Progenitor cell of endocrine pancreas (in vitro differentiated cells): ENCODE data around the gene REL. TPM values are rescaled to one million over a fixed set of nuclear protein-coding genes. Genes with fewer than 3 reads are reported as not detected.

ENCODE experiments used
- DNase-seq: peaks from one replicate; pipeline ENCODE4 v3.0.0; 2021; ENCODE audit warnings: low spot score; ENCODE audit not compliant: unreplicated experiment
- H3K27ac Mint-ChIP-seq: 2 replicates; pipeline ENCODE4 v1.8.0; 2021; ENCODE audit warnings: mild to moderate bottlenecking, moderate library complexity, mixed read lengths
- H3K27me3 Mint-ChIP-seq: 2 replicates; pipeline ENCODE4 v1.8.0; 2021; ENCODE audit warnings: mixed read lengths
- H3K36me3 Mint-ChIP-seq: 2 replicates; pipeline ENCODE4 v1.8.0; 2022; ENCODE audit warnings: mixed read lengths; ENCODE audit not compliant: insufficient read depth
- H3K4me1 Mint-ChIP-seq: 2 replicates; pipeline ENCODE4 v1.8.0; 2021; ENCODE audit warnings: low read depth, mixed read lengths
- H3K4me3 Mint-ChIP-seq: 2 replicates; pipeline ENCODE4 v1.8.0; 2021; ENCODE audit warnings: low read depth, mild to moderate bottlenecking, moderate library complexity, mixed read lengths
- H3K9me3 Mint-ChIP-seq: 2 replicates; pipeline ENCODE4 v1.8.0; 2021; ENCODE audit warnings: low read depth, mixed read lengths
- total RNA-seq: library from RNA; stranded (reverse); gene quantifications from 2 replicates; pipeline ENCODE4 v1.2.1, GENCODE V29; 2021
- TF ChIP-seq, protein P1 (sequence below): fragments of 200-600 bp; sonication (generic); IDR thresholded peaks from one replicate; pipeline ENCODE4 v1.5.0; 2021; ENCODE audit warnings: antibody characterized with exemption, mild to moderate bottlenecking; ENCODE audit not compliant: unreplicated experiment

The REL gene
- total RNA-seq, 1 donor from 2014 or later: 11.9 TPM

DNA sequence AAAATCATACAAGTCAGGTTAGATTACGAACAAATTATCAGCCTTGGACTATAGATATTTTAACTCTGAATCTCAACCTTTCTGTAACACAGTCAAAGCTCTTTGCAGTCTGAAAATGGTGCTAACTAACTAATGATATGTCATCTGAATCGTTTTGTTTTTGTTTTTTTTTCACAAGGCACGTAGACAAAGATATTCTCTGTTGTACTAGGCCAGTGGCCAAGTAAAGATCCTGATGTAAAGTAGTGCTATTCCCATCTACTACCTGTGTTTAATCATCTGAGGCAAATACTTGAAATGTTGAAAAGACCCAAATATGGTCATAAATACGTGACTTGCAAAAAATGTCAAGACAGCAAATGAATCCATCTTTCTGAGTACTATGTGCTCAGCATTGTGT lies 65.7 kb downstream of the REL start:
- Mint-ChIP-seq H3K9me3 (peaks cover 8% of the 10 kb centered on the region), H3K4me3 (no peak overlapping the region), H3K36me3 (peaks cover 12% of the 10 kb centered on the region), H3K27me3 (no peaks in the 10 kb centered on the region), H3K27ac (no peak overlapping the region), H3K4me1 (no peaks in the 10 kb centered on the region)
- DNase-seq: no peak
- TF ChIP-seq, protein P1, sequence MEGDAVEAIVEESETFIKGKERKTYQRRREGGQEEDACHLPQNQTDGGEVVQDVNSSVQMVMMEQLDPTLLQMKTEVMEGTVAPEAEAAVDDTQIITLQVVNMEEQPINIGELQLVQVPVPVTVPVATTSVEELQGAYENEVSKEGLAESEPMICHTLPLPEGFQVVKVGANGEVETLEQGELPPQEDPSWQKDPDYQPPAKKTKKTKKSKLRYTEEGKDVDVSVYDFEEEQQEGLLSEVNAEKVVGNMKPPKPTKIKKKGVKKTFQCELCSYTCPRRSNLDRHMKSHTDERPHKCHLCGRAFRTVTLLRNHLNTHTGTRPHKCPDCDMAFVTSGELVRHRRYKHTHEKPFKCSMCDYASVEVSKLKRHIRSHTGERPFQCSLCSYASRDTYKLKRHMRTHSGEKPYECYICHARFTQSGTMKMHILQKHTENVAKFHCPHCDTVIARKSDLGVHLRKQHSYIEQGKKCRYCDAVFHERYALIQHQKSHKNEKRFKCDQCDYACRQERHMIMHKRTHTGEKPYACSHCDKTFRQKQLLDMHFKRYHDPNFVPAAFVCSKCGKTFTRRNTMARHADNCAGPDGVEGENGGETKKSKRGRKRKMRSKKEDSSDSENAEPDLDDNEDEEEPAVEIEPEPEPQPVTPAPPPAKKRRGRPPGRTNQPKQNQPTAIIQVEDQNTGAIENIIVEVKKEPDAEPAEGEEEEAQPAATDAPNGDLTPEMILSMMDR: no peak

DNA sequence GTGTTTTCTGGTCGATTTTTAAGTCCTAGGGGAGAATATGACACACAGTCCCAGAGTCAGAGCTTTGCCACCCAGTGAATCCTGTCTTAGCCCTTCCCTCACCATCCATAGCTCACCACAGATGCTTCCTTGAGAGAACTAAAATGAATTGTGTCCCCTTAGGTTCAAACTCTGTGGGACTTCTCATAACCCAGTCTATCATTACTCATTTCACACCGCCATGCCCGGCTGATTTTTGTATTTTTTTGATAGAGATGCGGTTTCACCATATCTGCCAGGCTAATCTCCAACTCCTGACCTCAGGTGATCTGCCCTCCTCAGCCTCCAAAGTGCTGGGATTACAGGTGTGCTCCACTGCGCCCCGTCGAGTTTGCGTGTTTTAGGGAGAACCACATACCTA lies 66.8 kb downstream of the REL start:
- H3K36me3 Mint-ChIP-seq: peaks cover 15% of the 10 kb centered on the region
- H3K4me3 Mint-ChIP-seq: no peak overlapping the region
- peaks cover 8% of the 10 kb centered on the region for H3K9me3 Mint-ChIP-seq
- H3K4me1 Mint-ChIP-seq: no peaks in the 10 kb centered on the region
- no peak for DNase-seq
- no peaks in the 10 kb centered on the region for H3K27me3 Mint-ChIP-seq
- TF ChIP-seq, protein P1: no peak
- H3K27ac Mint-ChIP-seq: no peak overlapping the region

DNA sequence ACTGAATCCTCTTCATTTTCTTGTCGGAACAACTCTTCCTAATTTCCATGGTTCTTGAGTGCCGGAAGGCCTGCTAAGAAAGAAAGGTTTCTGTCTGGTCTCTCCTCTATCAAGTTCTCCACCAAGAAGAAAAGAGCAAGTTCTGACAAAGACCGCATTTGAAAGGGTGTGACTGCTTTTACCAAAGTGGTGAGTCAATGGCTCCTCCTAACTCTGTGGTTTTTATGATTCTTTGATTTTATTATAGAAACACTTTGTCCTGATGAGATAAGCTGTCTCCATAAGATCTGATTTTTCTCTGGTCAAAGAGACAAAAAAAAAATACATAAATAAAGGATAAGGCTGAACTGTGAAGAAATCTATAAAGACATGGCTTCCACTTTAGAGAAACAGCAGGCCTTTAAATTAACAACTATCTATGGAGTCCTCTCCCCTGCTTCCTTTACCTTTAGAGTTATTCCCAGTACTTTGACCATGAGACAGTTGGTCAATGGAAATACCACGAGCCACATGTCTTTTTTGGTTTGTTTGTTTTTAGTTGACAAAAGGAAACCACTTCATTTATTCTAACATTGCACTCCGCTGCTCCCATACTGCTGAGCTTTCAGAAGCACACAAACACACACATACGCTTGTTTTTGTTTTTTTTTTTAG lies 67.7 kb downstream of the REL start:
- peaks cover 19% of the 10 kb centered on the region for H3K36me3 Mint-ChIP-seq
- no peaks in the 10 kb centered on the region for H3K27me3 Mint-ChIP-seq
- TF ChIP-seq, protein P1: no peak
- H3K4me3 Mint-ChIP-seq: no peak overlapping the region
- no peak overlapping the region for H3K27ac Mint-ChIP-seq
- no peak for DNase-seq
- no peaks in the 10 kb centered on the region for H3K4me1 Mint-ChIP-seq
- H3K9me3 Mint-ChIP-seq: peaks cover 8% of the 10 kb centered on the region

DNA sequence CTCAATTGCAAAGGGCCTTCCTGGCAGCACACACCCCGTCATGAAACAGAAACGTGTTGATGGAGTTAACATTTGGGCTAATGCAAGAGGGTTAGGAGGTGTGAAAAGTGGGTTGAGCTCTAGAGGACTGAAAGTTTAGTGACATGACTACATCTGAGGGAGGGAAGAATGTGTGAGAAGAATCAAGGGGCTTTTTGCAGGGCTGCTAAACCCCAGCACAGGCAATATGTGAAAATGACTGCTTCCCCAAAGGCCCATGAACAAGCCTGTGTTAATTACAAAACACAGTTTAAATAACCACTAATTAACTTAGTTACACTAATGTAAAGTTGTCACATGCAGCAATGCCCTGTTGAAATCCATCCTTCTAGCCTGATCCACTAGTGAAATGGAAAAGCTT lies 72.8 kb downstream of the REL start:
- TF ChIP-seq, protein P1: no peak
- no peak overlapping the region for H3K4me3 Mint-ChIP-seq
- peaks cover 5% of the 10 kb centered on the region for H3K9me3 Mint-ChIP-seq
- no peak for DNase-seq
- H3K4me1 Mint-ChIP-seq: no peaks in the 10 kb centered on the region
- peaks cover 12% of the 10 kb centered on the region for H3K36me3 Mint-ChIP-seq
- H3K27ac Mint-ChIP-seq: no peak overlapping the region
- H3K27me3 Mint-ChIP-seq: no peaks in the 10 kb centered on the region

DNA sequence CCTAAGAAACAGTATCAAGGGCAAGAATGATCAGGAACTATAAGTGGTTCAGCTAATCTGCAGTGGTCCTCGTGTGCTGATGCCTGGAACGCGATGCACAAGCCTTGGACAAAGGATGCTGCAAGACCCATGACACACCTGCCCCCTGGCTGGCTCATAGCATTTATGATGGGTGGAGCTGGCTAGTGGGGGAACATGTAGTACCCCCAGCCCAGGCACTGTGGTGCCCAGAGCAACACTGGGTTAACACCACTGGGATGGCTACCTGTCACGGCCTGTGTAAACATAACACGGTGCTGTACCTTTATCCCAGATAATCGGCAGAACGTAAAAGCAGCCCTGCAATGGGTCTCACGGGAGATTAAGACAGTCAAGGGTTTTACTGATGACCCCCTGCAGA lies 75.8 kb downstream of the REL start:
- DNase-seq: no peak
- Mint-ChIP-seq H3K27me3 (no peaks in the 10 kb centered on the region), H3K27ac (no peak overlapping the region), H3K9me3 (no peaks in the 10 kb centered on the region), H3K4me1 (no peaks in the 10 kb centered on the region), H3K4me3 (no peak overlapping the region), H3K36me3 (peaks cover 7% of the 10 kb centered on the region)
- TF ChIP-seq, protein P1: no peak
